Brain microvascular endothelial cell (primary cell): ENCODE data around the gene COX7A2L.

Experiments used
- DNase-seq: peaks from one replicate; pipeline ENCODE4 v3.0.0-alpha.2; 2020
- H3K27ac ChIP-seq: fragments of 250-450 bp; sonication (Bioruptor Pico); 2 replicates; pipeline ENCODE4 v1.5.1; 2020; ENCODE audit warnings: mild to moderate bottlenecking, moderate library complexity
- H3K27me3 ChIP-seq: fragments of 250-450 bp; sonication (Bioruptor Pico); replicated peaks from 2 replicates; pipeline ENCODE4 v1.5.1; 2020; ENCODE audit warnings: mild to moderate bottlenecking
- H3K36me3 ChIP-seq: fragments of 250-450 bp; sonication (Bioruptor Pico); replicated peaks from 2 replicates; pipeline ENCODE4 v1.5.1; 2020; ENCODE audit warnings: mild to moderate bottlenecking
- H3K4me3 ChIP-seq: 2 replicates; pipeline ENCODE4 v1.5.1; 2011; ENCODE audit warnings: low read depth, mild to moderate bottlenecking, control low read depth, low read length, moderate library complexity
- CTCF ChIP-seq: IDR thresholded peaks from 2 replicates; pipeline ENCODE4 v1.5.1; 2011; ENCODE audit warnings: low read depth, mild to moderate bottlenecking, moderate library complexity, low read length, control low read depth, inconsistent platforms; ENCODE audit errors: missing control alignments
- in situ Hi-C: cut with HindIII; loops from 2 replicates; pipeline ENCODE4 v1.10.0; 2017; ENCODE audit warnings: low sequenced_read_pairs, low pct_ligation_motif_present

Gene COX7A2L

GRCh38 chr2:42339191-42339912 lies 21.7 kb downstream of the COX7A2L start:
- no peak overlapping the region for H3K27ac ChIP-seq
- peaks cover 14% of the 10 kb centered on the region for H3K36me3 ChIP-seq
- no peak overlapping the region for H3K4me3 ChIP-seq
- DNase-seq: no peak
- peak; percentile 29 for TF ChIP-seq CTCF
- in situ Hi-C loops: no loop called here
- H3K27me3 ChIP-seq: no peaks in the 10 kb centered on the region

GRCh38 chr2:42338567-42339190 lies 22.3 kb downstream of the COX7A2L start:
- Histone ChIP-seq H3K4me3 (no peak overlapping the region), H3K36me3 (peaks cover 18% of the 10 kb centered on the region), H3K27ac (no peak overlapping the region), H3K27me3 (no peaks in the 10 kb centered on the region)
- TF ChIP-seq CTCF: no peak
- DNase-seq: no peak
- in situ Hi-C loops: no loop called here

GRCh38 chr2:42337846-42338566 lies 23.0 kb downstream of the COX7A2L start:
- TF ChIP-seq CTCF: no peak
- Histone ChIP-seq H3K27me3 (no peaks in the 10 kb centered on the region), H3K27ac (no peak overlapping the region), H3K36me3 (peaks cover 21% of the 10 kb centered on the region), H3K4me3 (no peak overlapping the region)
- DNase-seq: no peak
- in situ Hi-C loops: no loop called here

GRCh38 chr2:42337356-42337820 lies 23.6 kb downstream of the COX7A2L start:
- Histone ChIP-seq H3K27ac (no peak overlapping the region), H3K27me3 (no peaks in the 10 kb centered on the region), H3K36me3 (peaks cover 21% of the 10 kb centered on the region), H3K4me3 (no peak overlapping the region)
- peak; percentile 34 for DNase-seq
- in situ Hi-C loops: no loop called here
- peak; percentile 49 for TF ChIP-seq CTCF

GRCh38 chr2:42336361-42336965 lies 24.6 kb downstream of the COX7A2L start:
- in situ Hi-C loops: no loop called here
- Histone ChIP-seq H3K4me3 (no peak overlapping the region), H3K36me3 (peaks cover 26% of the 10 kb centered on the region), H3K27ac (no peak overlapping the region), H3K27me3 (no peaks in the 10 kb centered on the region)
- DNase-seq: no peak
- TF ChIP-seq CTCF: no peak
